GM13977 (cell line): Measurements from ENCODE around the gene ECHS1.

Experiments
- DNase-seq: peaks from one replicate; pipeline ENCODE4 v3.0.0; 2012; ENCODE audit warnings: low spot score
- in situ Hi-C: fragments of 300-500 bp; cut with MboI; formaldehyde crosslinking; loops from one replicate; pipeline ENCODE4 v1.12.0; 2022; ENCODE audit warnings: low sequenced_read_pairs, low pct_unique_long_range_greater_than_20kb, mixed read lengths, inconsistent platforms; ENCODE audit not compliant: unreplicated experiment
- TF ChIP-seq, protein P1 (sequence below): IDR thresholded peaks from 2 replicates; pipeline ENCODE4 v1.5.1; 2012; ENCODE audit warnings: mild to moderate bottlenecking, control low read depth; ENCODE audit not compliant: insufficient read depth; ENCODE audit errors: extremely low read depth, missing control alignments

ECHS1 gene

DNA sequence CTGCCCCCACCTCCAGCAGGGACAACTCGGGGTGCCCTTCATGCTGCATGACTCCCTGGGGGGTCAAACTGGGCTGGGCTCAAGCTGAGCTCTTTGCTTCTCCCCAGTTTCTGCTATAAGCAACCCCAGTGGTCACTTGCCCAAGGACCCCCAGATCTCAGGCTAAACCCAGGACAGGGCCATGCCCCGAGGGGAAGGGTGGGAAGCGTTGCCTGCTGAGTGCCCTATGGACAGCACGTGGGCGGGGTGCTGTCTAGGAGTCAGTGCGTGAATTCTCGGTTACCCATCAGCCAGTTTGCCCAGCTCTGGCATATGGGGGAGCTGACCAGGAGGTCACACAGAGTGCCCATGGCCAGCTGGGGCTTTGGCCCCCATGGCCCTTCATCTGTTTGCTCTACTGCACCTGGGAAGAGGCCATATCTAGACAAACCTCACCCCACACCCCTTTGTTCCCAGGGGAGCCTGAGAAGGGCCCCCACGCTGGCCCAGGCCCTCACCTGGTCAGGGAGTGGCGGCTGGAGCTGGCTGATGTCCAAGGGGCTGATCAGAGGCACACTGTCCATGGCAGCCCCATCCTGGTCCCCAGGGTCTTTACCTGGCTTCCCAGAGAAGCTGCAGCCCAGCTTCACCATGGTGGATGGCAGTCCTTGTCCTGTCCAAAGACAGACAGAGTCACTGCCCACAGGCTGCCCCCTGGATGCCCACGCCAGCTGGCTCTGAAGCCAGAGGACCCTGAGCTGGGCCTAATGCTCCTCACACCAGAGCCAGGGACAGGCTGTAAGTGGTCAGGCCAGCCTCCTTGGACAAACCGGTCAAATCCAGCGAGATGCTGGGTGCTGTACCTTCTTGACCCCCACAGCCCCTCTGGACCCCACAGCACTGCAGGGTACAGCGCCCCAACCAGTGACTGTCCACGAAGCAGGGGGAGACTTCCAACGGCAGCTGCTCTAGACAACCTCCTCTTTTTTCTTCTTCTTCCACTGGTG lies 44.5 kb downstream of the ECHS1 start:
- TF ChIP-seq, protein P1, sequence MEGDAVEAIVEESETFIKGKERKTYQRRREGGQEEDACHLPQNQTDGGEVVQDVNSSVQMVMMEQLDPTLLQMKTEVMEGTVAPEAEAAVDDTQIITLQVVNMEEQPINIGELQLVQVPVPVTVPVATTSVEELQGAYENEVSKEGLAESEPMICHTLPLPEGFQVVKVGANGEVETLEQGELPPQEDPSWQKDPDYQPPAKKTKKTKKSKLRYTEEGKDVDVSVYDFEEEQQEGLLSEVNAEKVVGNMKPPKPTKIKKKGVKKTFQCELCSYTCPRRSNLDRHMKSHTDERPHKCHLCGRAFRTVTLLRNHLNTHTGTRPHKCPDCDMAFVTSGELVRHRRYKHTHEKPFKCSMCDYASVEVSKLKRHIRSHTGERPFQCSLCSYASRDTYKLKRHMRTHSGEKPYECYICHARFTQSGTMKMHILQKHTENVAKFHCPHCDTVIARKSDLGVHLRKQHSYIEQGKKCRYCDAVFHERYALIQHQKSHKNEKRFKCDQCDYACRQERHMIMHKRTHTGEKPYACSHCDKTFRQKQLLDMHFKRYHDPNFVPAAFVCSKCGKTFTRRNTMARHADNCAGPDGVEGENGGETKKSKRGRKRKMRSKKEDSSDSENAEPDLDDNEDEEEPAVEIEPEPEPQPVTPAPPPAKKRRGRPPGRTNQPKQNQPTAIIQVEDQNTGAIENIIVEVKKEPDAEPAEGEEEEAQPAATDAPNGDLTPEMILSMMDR = no peak
- in situ Hi-C loops = no loop called here
- DNase-seq = no peak

DNA sequence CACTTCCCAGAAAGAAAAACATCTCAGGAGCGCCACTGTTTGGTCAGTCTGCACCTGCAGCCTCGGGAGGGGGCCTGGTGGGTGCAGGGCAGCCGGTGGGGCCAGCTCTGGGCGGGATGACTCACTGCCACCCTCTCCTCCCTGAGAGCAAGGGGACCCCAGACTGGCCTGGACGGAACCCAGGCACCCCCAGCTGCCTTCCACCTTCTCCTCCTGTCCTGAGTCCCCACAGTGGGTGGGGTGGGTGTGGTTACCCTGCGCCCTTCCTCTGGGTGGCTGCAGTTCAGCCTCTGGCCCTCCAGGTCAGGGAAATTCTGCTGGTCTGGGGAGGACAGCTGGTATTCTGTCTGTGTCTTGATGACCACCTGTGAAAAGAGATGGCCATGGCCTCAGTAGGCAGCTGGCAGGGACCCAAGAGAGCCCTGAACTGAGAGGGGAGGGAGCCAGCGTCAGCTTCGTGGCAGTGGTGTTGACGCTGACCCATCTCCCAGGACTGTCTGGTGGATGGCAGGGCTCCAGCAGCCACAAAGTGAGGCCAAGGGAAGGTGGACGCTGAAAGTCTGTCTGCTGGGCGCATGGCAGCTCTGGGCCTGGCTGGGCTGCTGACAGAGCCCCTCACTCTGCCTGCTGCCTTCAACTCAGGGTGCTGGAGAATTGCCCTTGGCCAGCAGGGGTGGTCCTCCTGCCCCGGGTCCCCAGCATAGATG lies 45.4 kb downstream of the ECHS1 start:
- in situ Hi-C loops = no loop called here
- peak; percentile 32 for DNase-seq

GRCh38 chr10:133326745-133327650 lies 46.2 kb downstream of the ECHS1 start:
- in situ Hi-C loops = no loop called here
- peak; percentile 34 for DNase-seq
- TF ChIP-seq, protein P1 = no peak

More for the DNA sequence above, 45.4 kb downstream of the ECHS1 start:
- TF ChIP-seq, protein P1 = no peak

DNA sequence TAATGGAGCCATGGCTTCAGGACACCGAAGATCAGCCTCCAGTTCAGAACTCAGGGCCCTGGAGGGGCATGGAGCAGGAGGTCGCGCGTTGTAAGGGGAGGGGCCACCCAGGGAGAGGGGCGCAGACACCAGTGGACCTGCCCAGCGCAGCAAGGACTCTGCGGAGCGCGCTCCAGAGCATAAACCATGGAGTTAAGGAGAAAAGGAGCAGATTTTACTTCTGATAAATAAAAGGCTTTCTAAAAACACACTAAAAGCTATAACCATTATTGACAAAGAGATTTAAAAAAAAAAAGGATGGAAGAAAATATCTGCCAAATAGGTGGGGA lies 47.0 kb downstream of the ECHS1 start:
- TF ChIP-seq, protein P1 = no peak
- no peak for DNase-seq
- in situ Hi-C loops = no loop called here

GRCh38 chr10:133325440-133326222 lies 47.5 kb downstream of the ECHS1 start:
- in situ Hi-C loops = no loop called here
- TF ChIP-seq, protein P1 = no peak
- peak; percentile 29 for DNase-seq
